Hematopoietic multipotent progenitor cell treated with erythropoietin and hydrocortisone succinate and interleukin-3 and kit ligand, for 15 days (in vitro differentiated cells): Measurements from ENCODE around the gene AOC3.
"Not testable (repeated sequence)": the region's sequence is repeated elsewhere in the genome, so short reads cannot be mapped to it uniquely, and the experiment has no call there.

Source experiments
- DNase-seq: peaks from one replicate; pipeline ENCODE4 v3.0.0-alpha.2; 2015; ENCODE audit warnings: low spot score

The AOC3 gene

GRCh38 chr17:42844761-42845555 is 6.0 kb upstream of the AOC3 start:
- no peak for DNase-seq

GRCh38 chr17:42845556-42845917 is 5.5 kb upstream of the AOC3 start:
- no peak for DNase-seq

- DNase-seq: no peak
These were observed 4.9 kb upstream of the AOC3 start for GRCh38 chr17:42845918-42846593.

GRCh38 chr17:42846594-42847280 is 4.3 kb upstream of the AOC3 start:
- DNase-seq: no peak

GRCh38 chr17:42848093-42848492 is 2.9 kb upstream of the AOC3 start:
- DNase-seq: no peak

- DNase-seq: no peak
These were observed 2.0 kb upstream of the AOC3 start for GRCh38 chr17:42849031-42849430.

- DNase-seq: no peak
These were observed 1.4 kb upstream of the AOC3 start for GRCh38 chr17:42849451-42850181.

- DNase-seq: not testable (repeated sequence)
These were observed 607 bp downstream of the AOC3 start for GRCh38 chr17:42851371-42852240.

GRCh38 chr17:42852351-42852750 is 1.4 kb downstream of the AOC3 start:
- DNase-seq: no peak

- no peak for DNase-seq
These were observed 2.0 kb downstream of the AOC3 start for GRCh38 chr17:42853004-42853403.

- no peak for DNase-seq
These were observed 2.6 kb downstream of the AOC3 start for GRCh38 chr17:42853597-42853967.

GRCh38 chr17:42853968-42854790 is 3.2 kb downstream of the AOC3 start:
- DNase-seq: no peak

GRCh38 chr17:42855048-42855596 is 4.1 kb downstream of the AOC3 start:
- no peak for DNase-seq

GRCh38 chr17:42856093-42856492 is 5.1 kb downstream of the AOC3 start:
- not testable (repeated sequence) for DNase-seq

- DNase-seq: not testable (repeated sequence)
These were observed 5.5 kb downstream of the AOC3 start for GRCh38 chr17:42856516-42856915.

- no peak for DNase-seq
These were observed 6.4 kb downstream of the AOC3 start for GRCh38 chr17:42857389-42857788.

GRCh38 chr17:42865638-42866094 is 14.7 kb downstream of the AOC3 start:
- no peak for DNase-seq

GRCh38 chr17:42866216-42866615 is 15.2 kb downstream of the AOC3 start:
- no peak for DNase-seq

GRCh38 chr17:42866631-42867575 is 15.9 kb downstream of the AOC3 start:
- DNase-seq: no peak
